Stimulated activated CD8-positive, alpha-beta memory T cell treated with anti-CD3 and anti-CD28 coated beads, Interleukin-4, amount 100 ng/mL, for 24 hours (primary cell): ENCODE data around the gene DNER.
"Not testable (repeated sequence)": the region's sequence is repeated elsewhere in the genome, so short reads cannot be mapped to it uniquely, and the experiment has no call there.

Source experiments
- DNase-seq: peaks from one replicate; pipeline ENCODE4 v3.0.0-alpha.2; 2020; ENCODE audit warnings: low read depth

DNER gene

DNA sequence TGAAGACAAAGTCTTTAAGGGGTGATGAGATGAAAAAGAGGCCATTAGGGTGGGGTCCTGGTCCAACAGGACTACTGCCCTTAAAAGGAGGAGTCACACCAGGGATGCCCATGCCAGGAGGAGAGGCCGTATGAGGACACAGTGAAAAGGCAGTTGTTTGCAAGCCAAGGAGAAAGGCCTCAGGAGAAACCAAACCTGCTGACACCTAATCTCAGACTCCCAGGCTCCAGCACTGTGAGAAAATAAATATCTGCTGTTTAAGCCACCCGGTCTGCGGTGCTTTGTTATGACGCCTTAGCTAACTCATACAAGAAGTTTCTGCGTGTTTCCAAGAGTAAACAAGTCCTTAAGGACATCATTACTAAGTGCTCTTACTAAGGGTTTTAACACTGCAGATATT is 93.6 kb downstream of the DNER start:
- no peak for DNase-seq

DNA sequence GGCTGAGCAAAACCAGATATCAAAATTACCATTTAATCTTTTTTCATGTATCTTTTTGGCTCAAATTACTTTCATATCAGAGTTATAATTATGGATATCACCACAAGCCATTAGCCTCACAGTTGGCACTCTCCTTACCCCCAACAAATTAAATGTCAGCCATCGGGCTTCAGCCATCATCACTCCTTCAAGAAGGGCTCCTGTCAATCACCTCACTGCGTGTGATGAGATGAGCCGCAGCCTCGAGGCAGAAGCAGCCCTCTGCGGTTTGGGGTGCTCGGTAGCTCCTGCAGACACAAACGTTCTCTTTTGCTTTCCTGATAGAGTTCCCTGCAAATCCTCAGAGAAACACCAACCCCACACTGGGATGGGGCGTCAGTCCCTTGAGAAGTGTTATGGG is 94.1 kb downstream of the DNER start:
- DNase-seq: no peak

DNA sequence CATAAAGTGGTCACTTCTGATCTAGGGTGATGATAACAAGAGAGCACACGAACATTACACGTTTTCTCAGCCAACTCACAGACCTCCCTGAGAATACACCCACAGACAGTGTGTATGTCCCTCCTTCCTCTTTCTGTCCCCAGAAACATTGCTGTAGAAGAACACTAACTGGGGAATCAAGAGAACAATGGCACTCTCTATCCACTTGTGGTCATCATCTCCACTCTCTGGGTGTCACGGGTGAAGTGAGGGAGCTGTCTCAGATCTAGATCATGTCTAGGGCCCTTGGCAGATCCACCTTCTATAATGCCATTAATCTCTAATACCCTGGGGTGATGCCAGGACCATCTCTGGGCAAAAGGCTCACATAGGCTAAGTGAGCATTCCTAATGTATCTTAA is 97.9 kb downstream of the DNER start:
- DNase-seq: no peak

DNA sequence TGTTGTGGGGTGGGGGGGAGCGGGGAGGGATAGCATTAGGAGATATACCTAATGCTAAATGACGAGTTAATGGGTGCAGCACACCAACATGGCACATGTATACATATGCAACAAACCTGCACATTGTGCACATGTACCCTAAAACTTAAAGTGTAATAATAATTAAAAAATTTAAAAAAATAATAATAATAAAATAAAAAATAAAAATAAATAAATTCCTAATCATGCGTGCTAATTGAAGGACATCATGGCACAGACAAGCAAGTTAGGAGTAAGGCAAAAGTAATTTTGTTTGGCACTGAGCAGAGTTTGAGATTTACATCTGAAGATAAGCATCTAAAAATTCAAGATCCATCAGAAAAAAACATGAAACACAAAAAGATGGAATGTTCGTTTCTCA is 100.3 kb downstream of the DNER start:
- DNase-seq: not testable (repeated sequence)

DNA sequence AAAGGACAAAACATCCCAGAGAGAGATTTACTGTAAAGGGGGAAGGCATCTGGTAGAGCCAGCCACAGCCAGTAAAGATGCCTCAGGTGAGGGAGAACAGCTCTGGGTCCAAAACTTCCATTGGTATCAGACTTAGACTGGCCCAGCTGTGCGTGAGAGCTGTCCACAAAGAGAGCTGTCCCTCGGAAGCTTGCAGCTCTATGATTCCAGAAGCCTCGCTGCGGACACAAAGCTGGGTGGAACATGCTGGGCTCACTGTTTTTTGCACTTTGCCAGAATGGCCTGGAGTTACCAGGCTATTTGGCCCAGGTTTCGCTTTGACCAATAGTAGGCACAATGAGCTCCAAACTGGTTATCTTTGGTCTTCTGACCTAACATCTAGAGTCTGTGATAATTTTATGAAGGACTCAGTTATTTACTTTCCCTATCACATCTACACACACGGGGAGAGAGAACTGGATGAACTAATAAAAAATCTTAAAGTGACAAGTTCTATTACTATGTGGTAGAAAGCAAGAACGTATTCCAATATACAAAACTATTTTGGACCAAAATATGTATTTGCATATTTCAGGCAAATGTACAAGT is 101.9 kb downstream of the DNER start:
- no peak for DNase-seq

DNA sequence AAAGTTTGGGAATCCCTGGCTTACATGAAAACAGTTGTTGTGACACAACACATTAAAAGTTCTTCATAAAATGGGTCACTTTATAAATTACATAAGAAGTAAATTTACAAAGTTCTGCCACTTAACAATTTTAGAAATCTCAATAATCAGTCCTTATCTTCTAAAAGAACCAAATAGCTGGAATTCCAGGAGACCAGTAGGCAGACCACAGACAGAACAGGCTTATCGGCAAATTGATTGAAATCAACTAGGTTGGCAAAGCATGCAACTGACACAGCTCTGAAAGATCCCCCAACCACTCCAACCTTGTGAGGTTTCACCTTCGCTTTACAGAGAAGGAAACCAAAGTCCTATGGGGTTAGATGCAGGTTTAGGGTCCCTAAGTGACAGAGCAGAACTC is 103.0 kb downstream of the DNER start:
- no peak for DNase-seq

DNA sequence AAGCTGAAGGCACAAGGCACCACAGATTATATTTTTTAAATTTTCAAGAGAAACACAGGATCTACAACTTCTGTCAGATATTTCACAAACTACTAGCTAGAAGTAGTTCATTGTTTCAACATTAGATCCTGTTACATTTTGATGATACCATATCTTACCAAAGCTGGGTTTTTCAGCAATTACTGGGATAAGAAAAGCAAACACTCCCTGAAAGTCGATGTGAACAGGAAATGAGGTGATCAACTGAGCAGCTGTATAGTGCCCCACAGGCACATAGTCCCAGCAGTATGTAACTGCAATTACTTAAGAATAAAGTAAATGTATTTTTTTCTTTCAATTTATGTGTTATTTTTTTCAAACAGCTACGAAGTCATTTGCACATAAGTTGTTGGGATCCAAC is 103.5 kb downstream of the DNER start:
- no peak for DNase-seq

DNA sequence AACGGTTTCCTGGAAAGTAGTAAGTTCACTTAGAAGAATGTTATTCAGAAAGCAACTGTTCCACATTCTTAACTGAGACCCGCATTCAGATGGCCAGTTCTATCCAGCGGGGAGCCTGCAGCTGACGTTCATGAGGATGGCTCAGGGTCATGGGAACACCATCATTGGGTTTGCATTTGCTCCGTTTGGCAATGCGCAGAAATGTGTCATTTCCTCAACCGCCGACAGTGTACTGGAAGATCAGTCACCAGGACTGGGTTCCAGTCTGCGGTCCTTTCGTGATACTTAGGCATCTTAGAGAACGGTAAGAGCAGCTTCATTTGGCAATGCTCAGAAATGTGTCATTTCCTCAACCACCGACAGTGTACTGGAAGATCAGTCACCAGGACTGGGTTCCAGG is 104.0 kb downstream of the DNER start:
- no peak for DNase-seq

DNA sequence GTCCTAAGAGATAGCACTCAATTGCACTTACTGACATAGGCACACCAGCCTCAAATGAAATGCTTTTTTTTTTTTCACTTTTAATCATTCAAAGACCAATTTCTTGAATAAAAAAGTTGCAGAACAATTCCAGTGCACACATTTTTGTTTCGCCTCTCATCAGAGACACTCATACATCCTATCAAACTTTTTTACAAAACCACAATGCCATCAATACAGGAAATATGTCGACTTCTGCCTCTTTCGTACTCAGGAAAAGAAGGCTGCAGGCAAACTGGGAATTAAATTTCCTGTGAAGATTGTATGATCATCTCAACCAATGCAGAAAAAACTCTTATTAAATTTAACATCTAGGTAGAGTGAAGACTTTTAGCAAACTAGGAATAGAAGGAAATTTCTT is 112.4 kb downstream of the DNER start:
- DNase-seq: no peak

DNA sequence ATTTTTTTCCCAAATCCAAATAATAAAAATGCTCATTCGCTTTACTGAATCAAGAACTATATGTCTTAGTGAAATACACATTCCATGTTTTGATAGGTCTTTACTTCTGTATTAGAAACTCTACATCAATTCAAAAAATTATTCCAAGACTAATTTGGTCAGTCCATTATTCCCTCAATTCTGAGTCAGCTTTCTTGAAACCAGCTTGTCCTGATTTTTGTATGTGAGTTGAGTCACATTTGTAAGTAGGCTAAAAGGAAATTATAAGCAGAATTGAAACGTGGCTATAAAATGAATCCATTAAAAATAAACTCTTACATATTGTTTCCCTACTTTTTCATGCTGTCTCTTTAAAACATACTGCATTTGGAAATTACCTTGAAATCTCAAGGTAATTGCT is 113.0 kb downstream of the DNER start:
- DNase-seq: no peak

DNA sequence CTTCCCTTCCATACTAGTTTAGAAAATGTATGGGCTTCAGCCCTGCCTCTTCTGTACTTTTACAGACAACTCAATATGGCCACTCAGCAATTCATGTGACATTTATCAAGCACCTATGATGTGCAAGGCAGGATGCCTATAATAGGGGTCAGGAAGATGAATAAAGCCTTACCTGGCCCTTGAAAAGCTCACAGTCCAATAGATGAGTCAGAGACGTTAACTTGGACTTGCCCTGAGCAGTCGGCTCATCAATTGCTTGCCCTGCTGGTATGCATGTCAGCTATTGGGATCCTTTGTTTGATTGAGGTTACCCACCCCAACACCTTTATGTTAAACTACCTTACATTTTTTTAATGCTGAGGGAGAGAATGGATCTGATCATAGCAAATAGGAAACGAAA is 116.1 kb downstream of the DNER start:
- no peak for DNase-seq

DNA sequence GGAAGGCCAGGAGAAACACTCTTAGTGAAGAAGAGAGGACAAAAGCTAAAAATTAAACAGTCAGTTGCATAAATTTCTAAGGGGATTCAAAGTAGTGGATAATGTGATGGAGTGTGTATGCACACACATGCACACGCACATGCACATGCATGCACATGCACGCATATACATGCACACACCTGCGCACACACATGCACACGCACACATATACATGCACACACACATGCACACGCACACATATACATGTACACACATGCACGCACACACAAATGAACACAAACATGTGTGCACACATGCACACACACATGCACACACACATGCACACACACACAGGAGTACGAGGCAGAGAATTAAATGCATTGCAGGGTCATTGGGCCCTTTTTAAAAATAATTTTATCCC is 117.6 kb downstream of the DNER start:
- DNase-seq: no peak

DNA sequence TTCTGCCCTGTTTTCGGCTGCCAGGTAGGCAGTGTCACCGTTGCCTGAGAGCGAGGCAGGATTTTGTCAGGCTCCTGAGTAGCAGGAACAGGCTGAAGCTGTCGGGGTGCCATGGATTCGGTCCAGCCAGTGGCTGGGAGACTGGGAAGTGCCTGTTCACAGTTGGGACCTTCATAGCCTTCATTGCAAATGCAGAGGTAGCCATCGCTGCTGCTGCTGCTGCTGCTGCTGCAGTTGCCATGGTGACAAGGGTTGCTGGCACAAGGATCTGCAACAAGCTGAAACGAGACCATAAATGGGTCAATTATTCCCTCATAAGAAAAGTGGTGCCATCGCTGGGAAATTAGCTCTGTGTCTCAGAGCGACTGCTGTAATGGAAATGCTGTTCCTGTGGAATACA is 122.7 kb downstream of the DNER start:
- DNase-seq: no peak

DNA sequence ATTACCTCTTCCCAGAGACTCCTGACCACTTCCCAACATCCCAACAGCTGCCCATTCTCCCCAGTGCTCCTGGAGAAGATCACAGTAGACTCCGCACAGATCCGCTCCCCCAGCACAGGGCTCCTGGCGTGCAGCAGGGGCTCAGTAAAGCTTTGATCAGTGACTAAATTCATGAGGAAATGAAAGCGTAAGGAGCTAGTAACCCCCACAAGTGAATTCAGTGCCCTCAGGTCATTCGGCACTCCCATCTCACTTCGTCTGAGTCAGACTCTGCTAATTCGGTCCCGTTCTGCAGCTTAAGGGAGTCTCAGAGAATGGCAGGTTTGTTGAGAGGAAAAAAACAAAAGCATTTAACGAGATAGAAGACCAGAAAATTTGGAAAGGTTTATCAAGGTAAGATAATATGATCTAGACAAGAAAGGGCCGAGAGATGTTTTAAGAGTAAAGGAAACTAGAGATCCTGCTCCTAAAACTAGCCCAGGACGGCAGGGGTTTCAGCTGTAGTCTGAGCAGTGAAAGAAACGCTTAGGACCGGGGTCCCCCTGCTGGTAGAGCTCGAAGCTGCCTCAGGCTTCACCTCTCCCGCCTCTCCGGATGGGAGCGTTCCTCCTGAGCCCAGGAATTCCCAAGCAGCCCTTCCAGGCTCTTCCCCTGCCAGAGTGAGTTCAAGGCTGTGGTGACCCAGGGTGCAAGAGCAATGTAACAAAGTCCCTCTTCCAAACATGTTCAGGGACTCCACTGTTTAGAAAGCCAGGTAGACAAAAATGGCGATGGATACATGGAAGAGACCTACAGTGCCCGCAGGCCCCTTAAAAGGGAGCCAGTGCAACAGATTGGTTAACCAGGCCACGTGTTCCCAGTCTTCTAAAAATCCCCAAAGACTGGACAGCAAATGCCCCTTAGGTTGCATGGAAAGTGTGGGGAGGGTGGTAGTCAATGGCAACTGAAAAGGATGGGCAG is 127.3 kb downstream of the DNER start:
- peak; percentile 2 for DNase-seq

DNA sequence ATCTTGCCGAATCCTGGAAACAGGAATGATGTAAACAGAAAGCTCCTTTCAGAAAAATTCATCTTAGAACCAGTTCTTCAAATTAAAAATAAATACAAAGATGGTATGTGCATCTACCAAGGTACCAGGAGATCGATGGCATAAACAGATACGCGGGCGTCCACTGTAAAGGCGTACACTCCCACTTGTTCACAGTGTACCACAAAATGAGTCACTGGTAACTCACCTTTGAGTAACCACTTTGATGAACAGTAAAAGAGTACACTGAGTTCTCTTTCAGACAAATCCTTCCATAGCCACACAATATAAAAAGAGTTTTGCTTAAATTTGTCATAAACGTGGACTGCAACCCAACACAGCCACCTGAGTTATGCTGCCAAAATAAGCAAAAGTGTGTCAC is 128.3 kb downstream of the DNER start:
- DNase-seq: no peak

DNA sequence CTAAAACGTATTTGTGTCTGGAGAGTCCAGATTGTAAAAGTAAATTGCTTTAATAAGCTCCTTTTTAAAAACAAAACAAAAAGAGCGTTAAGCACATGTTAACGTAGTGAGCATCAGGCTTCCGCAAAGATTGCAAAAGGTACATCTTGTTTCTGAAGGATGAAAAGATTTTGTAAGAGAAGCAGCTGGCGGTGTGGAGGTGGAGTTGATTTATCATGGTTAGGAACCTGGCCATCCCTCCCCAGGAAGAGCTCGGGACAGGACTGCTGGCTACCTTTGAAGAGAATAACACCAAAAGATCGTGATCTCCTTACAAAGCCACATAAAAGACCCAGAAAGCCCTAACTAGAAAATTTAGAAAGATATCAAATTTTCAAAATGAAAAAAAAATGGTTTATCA is 132.2 kb downstream of the DNER start:
- DNase-seq: no peak

DNA sequence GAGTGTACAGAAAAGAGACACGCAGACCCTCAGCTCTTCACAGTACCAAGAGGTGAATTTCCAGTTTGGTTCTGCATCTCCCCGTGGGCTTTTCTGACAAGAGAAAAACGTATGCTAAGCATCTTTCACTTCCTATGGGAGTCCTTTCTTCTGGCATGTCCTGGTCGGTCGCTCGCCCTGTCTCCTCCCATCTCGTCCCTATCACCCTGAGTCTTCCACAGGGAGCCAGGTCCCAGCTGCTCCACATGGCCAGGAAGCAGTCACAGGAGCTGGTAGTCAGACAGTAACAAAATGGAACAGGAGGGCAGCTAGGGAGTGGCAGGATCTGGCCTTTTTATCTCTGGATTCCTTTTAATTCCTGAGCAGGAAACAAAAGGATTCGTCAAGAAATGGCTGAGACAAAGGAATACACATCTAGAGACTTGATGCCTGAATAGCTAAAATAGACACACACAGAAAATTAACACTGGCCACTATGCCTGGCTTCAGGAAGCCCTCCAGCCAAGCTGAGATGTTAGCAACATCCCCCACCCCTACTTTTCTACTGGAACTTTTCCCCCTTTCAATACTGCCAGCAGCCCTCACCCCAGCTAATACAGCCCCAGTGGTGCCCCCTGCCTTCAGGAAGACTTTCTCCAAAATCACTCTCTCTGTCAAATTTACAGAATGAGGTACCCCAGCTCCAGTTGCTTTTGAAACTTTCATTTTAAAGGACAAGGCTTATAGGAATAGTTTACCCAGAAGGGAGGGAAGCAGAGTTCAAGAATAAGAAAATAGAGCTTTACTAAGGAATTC is 136.1 kb downstream of the DNER start:
- DNase-seq: no peak

DNA sequence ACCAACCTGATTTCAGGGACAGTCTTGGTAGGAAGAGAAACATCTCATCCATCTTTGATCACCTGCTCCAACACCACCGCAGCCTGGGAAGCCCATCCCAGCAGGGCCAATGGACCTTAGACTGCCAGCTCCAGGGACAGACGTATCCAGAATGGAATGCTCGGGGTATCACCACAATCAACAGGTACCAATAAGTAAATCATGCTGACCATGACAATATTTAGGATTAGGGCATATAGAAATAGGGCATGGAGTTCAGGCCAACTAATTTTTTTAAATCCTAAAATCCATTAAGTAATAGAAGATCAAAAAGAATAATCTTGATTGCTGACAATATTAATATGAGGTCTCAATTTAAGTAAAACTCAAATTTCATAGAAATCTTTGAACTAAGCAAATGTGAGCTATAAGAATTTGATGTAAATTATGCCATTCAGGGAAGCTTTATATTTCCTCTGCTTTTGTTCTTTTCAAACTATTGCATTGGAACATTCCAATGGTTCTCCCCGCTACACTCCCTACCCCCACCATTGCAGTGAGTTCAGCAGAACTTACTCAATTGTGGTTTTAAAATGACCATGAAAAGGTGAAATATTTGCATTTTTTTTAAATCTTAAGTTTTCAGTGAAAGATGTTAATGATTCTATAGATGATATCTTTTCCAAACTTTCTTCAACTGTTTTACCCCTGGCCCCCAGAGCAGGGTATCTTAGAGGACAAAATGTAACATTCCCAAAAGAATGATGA is 138.6 kb downstream of the DNER start:
- no peak for DNase-seq

DNA sequence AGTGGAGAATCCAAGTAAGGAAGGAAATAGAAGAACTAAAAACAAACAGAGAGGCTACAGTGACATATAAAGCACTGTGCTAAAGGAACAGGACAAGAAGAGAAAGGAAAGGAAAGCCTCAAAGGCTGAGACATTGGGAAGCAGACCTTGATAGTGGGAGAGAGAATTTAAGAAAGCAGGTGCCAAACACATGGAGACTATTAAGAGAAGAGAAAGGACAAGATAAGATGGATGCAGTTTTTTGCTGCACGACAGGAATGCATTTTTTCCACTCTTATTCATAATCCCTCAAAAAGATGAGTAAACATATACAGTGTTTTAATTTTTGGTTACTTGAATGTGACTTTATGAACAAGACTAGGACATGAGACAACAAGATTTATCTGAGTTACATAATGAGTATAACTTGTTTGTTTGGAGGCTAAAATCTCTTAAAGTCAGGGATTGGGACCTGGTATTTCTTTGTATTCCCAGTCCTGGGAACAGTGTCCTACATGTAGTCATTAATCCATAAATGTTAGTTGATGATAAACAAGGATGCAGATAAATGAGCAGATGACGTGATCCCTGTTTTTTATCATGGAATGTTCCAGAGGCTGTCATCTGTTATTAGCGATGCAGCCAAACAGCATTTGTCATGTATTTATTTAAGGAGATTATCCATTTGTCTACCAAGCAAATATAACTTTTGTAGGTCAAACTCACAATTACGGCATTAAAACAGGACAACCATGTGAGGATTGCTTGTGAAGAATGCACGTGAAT is 141.7 kb downstream of the DNER start:
- no peak for DNase-seq

DNA sequence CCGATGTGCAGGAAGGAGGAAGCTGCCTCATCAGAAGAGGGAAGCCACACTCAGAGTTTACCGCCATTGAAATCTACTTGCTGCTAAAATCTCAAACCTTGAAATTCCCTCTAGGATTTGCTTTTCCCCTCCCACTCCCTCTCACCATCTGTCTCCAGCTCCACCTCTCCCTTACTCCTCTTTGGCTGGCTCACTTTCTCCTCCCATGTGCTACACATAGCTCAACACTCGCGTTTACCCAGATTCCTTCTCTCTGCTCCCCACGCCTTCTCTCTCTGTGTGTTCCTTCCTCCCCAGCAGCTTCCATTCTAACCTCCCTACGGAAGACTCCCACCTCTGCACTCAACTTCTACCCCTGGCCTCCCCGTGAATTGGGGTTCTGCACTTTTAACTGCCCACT is 143.1 kb downstream of the DNER start:
- DNase-seq: no peak

DNA sequence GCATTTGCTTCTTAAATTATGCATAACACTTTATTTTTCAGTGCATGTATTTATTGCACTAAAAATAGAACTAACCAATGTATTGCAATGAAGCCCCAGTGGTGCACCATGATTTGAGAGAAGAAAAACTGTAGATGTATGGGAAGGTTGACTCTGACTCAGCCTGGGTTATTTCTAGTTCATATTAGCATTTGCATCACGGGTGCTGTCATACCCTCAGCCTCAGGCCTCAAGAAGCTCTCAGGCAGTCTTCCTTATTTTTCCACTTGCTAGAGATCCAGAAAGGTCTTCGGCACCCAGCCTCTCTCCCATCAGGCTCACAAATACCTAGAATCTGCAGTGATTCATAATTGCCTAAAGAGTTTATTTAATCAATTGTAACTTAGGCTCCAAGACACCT is 148.0 kb downstream of the DNER start:
- no peak for DNase-seq
